Peyer's patch (tissue), 4 donors: ENCODE measurements around the gene ETV6.

Experiments used
- CTCF ChIP-seq, 6 experiments: fragments of 450-650 bp in 4 of 6; fragments of 200-600 bp in 2 of 6; sonication (generic) in 1 of 6; IDR thresholded peaks; one replicate each; pipeline ENCODE4 v1.5.1; 2017 to 2019; ENCODE audit warnings: antibody characterized with exemption in 6 of 6, mild to moderate bottlenecking in 3 of 6, moderate library complexity in 1 of 6
- POLR2A ChIP-seq, 2 donors: fragments of 450-650 bp; IDR thresholded peaks; one replicate each; pipeline ENCODE4 v1.5.1; 2017; ENCODE audit warnings: antibody characterized with exemption in 2 of 2, mild to moderate bottlenecking in 2 of 2, moderate library complexity in 2 of 2

DNA sequence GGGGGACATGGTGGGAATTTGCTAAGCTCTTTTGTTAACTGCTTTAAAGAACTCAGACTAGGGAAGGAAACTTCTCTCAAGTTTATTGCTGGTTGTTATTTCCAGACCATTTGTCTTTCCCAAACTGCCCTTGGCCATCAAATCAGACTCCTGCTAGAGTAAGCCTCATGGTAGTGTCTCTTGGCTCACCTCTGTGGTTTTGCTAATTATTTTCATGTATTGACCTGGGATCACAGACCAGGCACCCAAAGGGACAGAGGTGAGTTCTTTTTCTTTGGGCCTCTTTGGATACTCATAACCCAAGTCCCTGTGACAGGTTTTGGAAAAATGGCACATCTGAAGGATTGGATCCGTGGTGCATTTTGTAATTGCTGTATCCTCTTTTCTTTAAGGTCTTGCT is 11.2 kb downstream of the ETV6 start:
- TF ChIP-seq POLR2A (IDR thresholded peaks at IDR 0.05) (no peak), CTCF (IDR thresholded peaks at IDR 0.05) (no peak)
